DOHH2 (cell line): ENCODE measurements around the gene PPP4R4.
"Not testable (repeated sequence)": the region's sequence is repeated elsewhere in the genome, so short reads cannot be mapped to it uniquely, and the experiment has no call there.

Experiments
- H3F3A ChIP-seq: fragments of 200-600 bp; sonication (generic), shearing (Covaris generic); 2 replicates; pipeline ENCODE4 v1.6.0; 2016; ENCODE audit warnings: antibody characterized with exemption, mild to moderate bottlenecking; ENCODE audit not compliant: control insufficient read depth, insufficient read depth
- H3K27ac ChIP-seq: fragments of 200-600 bp; sonication (generic); 2 replicates; pipeline ENCODE4 v1.5.1; 2014; ENCODE audit warnings: low read depth, mild to moderate bottlenecking, low read length, moderate library complexity
- H3K27me3 ChIP-seq: fragments of 200-600 bp; sonication (generic); 2 replicates; pipeline ENCODE4 v1.6.1; 2014; ENCODE audit warnings: mild to moderate bottlenecking, low read length, mixed read lengths; ENCODE audit not compliant: control insufficient read depth
- H3K36me3 ChIP-seq: fragments of 200-600 bp; sonication (generic); 2 replicates; pipeline ENCODE4 v1.6.1; 2014; ENCODE audit warnings: mild to moderate bottlenecking, low read length, moderate library complexity, mixed read lengths; ENCODE audit not compliant: control insufficient read depth
- H3K4me1 ChIP-seq: fragments of 200-600 bp; sonication (generic); 2 replicates; pipeline ENCODE4 v1.6.1; 2014; ENCODE audit warnings: mild to moderate bottlenecking, low read length, mixed read lengths; ENCODE audit not compliant: control insufficient read depth
- H3K4me2 ChIP-seq: fragments of 200-600 bp; sonication (generic); 2 replicates; pipeline ENCODE4 v1.6.0; 2014; ENCODE audit warnings: mild to moderate bottlenecking, low read length, moderate library complexity
- H3K4me3 ChIP-seq: fragments of 200-600 bp; sonication (generic); 2 replicates; pipeline ENCODE4 v1.5.1; 2014; ENCODE audit warnings: mild to moderate bottlenecking, low read length, mixed read lengths
- H3K79me2 ChIP-seq: fragments of 200-600 bp; sonication (generic); 2 replicates; pipeline ENCODE4 v1.6.1; 2014; ENCODE audit warnings: mild to moderate bottlenecking, low read length, mixed read lengths; ENCODE audit not compliant: control insufficient read depth
- H3K9me2 ChIP-seq: fragments of 200-600 bp; sonication (generic); replicated peaks from 2 replicates; pipeline ENCODE4 v1.6.1; 2014; ENCODE audit warnings: mild to moderate bottlenecking, low read length, mixed read lengths; ENCODE audit not compliant: control insufficient read depth
- H3K9me3 ChIP-seq: fragments of 200-600 bp; sonication (generic); 2 replicates; pipeline ENCODE4 v1.6.1; 2014; ENCODE audit warnings: antibody characterized with exemption, low read length, mixed read lengths; ENCODE audit not compliant: control insufficient read depth, insufficient read depth
- H4K20me1 ChIP-seq: fragments of 200-600 bp; sonication (generic); 2 replicates; pipeline ENCODE4 v1.6.0; 2014; ENCODE audit warnings: low read depth, mild to moderate bottlenecking, antibody characterized with exemption, low read length, moderate library complexity; ENCODE audit not compliant: control insufficient read depth, insufficient read depth
- EZH2phosphoT487 ChIP-seq: fragments of 200-600 bp; sonication (generic); IDR thresholded peaks from 2 replicates; pipeline ENCODE4 v1.6.1; 2017; ENCODE audit warnings: borderline replicate concordance, mild to moderate bottlenecking, antibody characterized with exemption, low read length, moderate library complexity, mixed read lengths
- TF ChIP-seq, protein P1 (sequence below): fragments of 200-600 bp; sonication (generic); IDR thresholded peaks from one replicate; pipeline ENCODE4 v1.5.1; 2014; ENCODE audit warnings: antibody characterized with exemption, mild to moderate bottlenecking, low read depth, low read length; ENCODE audit not compliant: poor library complexity, severe bottlenecking

PPP4R4 gene

DNA sequence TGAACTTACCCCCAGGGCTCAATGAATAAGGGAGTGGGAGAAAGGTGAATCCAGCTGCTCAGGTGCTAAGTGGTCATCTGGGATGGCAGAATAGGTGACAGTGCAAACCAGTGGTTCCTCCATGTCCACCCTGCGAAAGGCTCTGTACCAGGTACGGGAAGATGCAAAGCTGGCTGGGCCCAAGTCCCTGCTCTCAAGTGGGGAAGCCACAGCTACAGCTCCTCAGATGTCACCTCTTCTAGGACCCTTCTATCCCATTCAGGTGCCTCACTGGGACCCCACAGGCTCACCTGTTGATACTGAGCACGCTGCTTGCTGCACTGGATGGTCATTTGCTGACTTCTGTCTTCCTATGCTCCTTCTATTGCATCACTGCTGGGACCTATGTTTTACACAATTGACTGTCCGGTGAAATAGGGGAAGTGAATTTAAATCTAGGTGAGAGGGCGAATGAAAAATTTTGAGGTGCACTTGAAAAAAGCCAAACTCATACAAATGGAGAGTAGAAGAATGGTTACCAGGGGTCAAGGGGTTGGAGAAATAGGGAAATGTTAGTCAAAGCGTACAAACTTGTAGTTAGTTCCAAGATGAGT is 20.3 kb upstream of the PPP4R4 start:
- no peaks in the 10 kb centered on the region for H3F3A ChIP-seq
- H3K9me3 ChIP-seq: no peaks in the 10 kb centered on the region
- TF ChIP-seq EZH2phosphoT487: no peak
- TF ChIP-seq, protein P1, sequence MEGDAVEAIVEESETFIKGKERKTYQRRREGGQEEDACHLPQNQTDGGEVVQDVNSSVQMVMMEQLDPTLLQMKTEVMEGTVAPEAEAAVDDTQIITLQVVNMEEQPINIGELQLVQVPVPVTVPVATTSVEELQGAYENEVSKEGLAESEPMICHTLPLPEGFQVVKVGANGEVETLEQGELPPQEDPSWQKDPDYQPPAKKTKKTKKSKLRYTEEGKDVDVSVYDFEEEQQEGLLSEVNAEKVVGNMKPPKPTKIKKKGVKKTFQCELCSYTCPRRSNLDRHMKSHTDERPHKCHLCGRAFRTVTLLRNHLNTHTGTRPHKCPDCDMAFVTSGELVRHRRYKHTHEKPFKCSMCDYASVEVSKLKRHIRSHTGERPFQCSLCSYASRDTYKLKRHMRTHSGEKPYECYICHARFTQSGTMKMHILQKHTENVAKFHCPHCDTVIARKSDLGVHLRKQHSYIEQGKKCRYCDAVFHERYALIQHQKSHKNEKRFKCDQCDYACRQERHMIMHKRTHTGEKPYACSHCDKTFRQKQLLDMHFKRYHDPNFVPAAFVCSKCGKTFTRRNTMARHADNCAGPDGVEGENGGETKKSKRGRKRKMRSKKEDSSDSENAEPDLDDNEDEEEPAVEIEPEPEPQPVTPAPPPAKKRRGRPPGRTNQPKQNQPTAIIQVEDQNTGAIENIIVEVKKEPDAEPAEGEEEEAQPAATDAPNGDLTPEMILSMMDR: no peak
- no peaks in the 10 kb centered on the region for H4K20me1 ChIP-seq
- no peaks in the 10 kb centered on the region for H3K9me2 ChIP-seq
- no peak overlapping the region for H3K27ac ChIP-seq
- H3K4me1 ChIP-seq: no peaks in the 10 kb centered on the region
- no peaks in the 10 kb centered on the region for H3K79me2 ChIP-seq
- no peaks in the 10 kb centered on the region for H3K36me3 ChIP-seq
- no peak overlapping the region for H3K4me2 ChIP-seq
- no peak overlapping the region for H3K4me3 ChIP-seq
- peaks cover 15% of the 10 kb centered on the region; the same call in 1 of the 2 replicates for H3K27me3 ChIP-seq

DNA sequence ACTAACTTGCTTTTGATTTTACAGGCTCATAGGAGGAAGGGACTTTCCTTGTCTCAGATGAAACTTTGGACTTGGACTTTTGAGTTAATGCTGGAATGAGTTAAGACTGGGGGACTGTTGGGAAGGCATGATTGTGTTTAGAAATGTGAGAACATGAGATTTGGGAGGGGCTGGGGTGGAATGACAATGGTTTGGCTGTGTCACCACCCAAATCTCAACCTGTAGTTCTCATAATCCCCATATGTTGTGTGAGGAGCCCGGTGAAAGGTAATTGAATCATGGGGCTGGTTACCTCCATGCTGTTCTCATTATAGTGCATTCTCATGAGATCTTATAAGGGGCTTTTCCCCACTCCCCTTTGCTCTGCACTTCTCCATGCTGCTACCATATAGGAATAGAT is 18.0 kb upstream of the PPP4R4 start:
- not testable (repeated sequence) for H3F3A ChIP-seq, H3K9me3 ChIP-seq, H3K4me2 ChIP-seq, H3K36me3 ChIP-seq, H3K4me3 ChIP-seq, H3K27ac ChIP-seq, H3K9me2 ChIP-seq, H3K79me2 ChIP-seq, H4K20me1 ChIP-seq, H3K4me1 ChIP-seq
- H3K27me3 ChIP-seq: peaks cover 20% of the 10 kb centered on the region; the same call in 1 of the 2 replicates

DNA sequence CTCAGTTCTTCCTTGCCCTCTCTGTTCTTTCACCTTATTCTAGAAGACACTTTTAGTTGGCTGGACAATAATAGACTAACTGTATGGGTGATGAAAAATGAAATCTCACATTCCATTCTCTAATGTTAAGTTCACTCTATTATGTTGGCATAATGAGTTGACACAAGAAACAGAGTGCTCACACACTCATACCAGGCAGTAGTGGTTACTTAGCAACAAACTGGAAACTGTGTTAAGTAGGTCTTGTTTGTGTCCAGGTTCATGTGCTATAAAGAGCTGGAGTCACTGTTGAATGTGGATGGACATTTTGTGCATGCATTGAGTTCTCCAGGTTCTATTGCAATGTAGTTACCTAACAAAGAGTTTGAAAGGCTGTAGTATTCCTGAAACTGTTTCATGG is 16.9 kb upstream of the PPP4R4 start:
- H3K4me3 ChIP-seq: no peak overlapping the region
- H3K27me3 ChIP-seq: peaks cover 23% of the 10 kb centered on the region; the same call in 1 of the 2 replicates
- no peaks in the 10 kb centered on the region for H3K4me1 ChIP-seq
- H3K4me2 ChIP-seq: no peak overlapping the region
- H3F3A ChIP-seq: no peaks in the 10 kb centered on the region
- no peaks in the 10 kb centered on the region for H3K9me2 ChIP-seq
- no peaks in the 10 kb centered on the region for H3K36me3 ChIP-seq
- TF ChIP-seq EZH2phosphoT487: no peak
- TF ChIP-seq, protein P1: no peak
- H4K20me1 ChIP-seq: no peaks in the 10 kb centered on the region
- H3K79me2 ChIP-seq: no peaks in the 10 kb centered on the region
- H3K9me3 ChIP-seq: no peaks in the 10 kb centered on the region
- no peak overlapping the region for H3K27ac ChIP-seq

DNA sequence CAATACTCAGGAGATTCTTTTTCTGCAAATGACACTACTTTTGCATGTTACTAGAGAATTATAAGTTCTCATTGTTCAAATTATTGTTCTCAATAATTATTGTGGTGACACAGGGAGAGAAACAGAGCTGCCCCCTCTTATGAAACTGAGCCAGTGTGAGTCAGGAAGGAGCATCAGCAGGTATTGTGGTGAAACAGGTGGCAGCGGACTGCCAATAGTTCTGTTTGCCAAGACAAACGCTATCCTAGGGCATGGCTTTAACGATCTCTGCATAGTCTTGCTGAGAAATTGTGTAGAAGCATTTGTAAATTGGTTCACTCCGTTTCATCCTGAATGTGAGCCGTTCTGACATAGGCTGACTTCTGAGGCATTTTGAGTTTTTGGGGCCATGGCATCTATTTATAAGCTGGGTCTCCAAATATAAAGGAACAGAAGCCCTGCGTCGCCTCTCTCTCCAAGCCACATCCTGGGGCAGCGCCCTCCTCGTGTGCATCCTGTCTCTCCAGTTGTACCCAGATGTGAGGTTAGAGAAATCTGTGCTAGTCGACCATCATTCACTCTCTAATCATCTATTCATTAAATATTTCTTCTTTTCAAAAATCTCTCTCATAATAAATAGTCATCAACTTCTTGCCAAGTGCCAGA is 15.8 kb upstream of the PPP4R4 start:
- Histone ChIP-seq H3K4me2 (no peak overlapping the region), H3K27ac (no peak overlapping the region)

More for the DNA sequence above, 15.8 kb upstream of the PPP4R4 start:
- Histone ChIP-seq H3F3A (no peaks in the 10 kb centered on the region), H3K4me1 (no peaks in the 10 kb centered on the region), H3K36me3 (no peaks in the 10 kb centered on the region), H3K9me2 (no peaks in the 10 kb centered on the region), H3K9me3 (no peaks in the 10 kb centered on the region), H3K4me3 (no peak overlapping the region), H3K79me2 (no peaks in the 10 kb centered on the region), H4K20me1 (no peaks in the 10 kb centered on the region), H3K27me3 (peaks cover 17% of the 10 kb centered on the region; the same call in 1 of the 2 replicates)
- no peak for TF ChIP-seq EZH2phosphoT487
- TF ChIP-seq, protein P1: no peak
